ENCODE results near the gene CD2AP. TPM values are rescaled to one million over a fixed set of nuclear protein-coding genes. Genes with fewer than 3 reads are reported as not detected.
"Not testable (repeated sequence)": the region's sequence is repeated elsewhere in the genome, so short reads cannot be mapped to it uniquely, and the experiment has no call there.

CD2AP gene
- total RNA-seq = 10 to 100 TPM in 4 of 8 experiments, 1 to 10 TPM in 4; 6.3 to 49.9 (median 11.2) TPM

GRCh38 chr6:47477497-47478232 lies at the start of gene CD2AP:
Gene CD2AP (plus strand): TSS chr6:47477789. CDS start chr6:47478245, 456 bp downstream.
- Histone ChIP-seq H3K4me1 (replicated peaks in 1 of 2) (peaks cover 0 to 18% of the 10 kb centered on the region in 2 donors), H3K4me3 (peak within 1 kb of the TSS; percentile 80 to 99 (median 85)), H3K27ac (peak within 1 kb of the TSS; percentile 86 to 91)
- WGBS, 10 experiments = 0% methylated on average over 1 to 4 of the region's 83 CpGs; no CpG with 5 or more reads in 8 of the 10 experiments
- in situ Hi-C loops (cut with MboI; ENCODE audit: low pct_unique_long_range_greater_than_20kb in 2 of 9, low sequenced_read_pairs in 9 of 9, unreplicated experiment in 9 of 9) = no loop called here
- peak; percentile 79 to 92 (median 90) for ATAC-seq (replicated peaks in 6 of 8)

GRCh38 chr6:47428288-47428687 lies 49.3 kb upstream of the CD2AP start:
- H3K4me1 ChIP-seq (replicated peaks in 1 of 2) = no peaks in the 10 kb centered on the region
- in situ Hi-C loops (cut with MboI; ENCODE audit: low pct_unique_long_range_greater_than_20kb in 2 of 9, low sequenced_read_pairs in 9 of 9, unreplicated experiment in 9 of 9) = no loop called here
- no peak overlapping the region for H3K4me3 ChIP-seq
- 0 to 93% (median 64%) methylated on average over 1 to 2 of the region's 2 CpGs; no CpG with 5 or more reads in 6 of the 10 experiments for WGBS, 10 experiments
- no peak for ATAC-seq (replicated peaks in 6 of 8)
- no peak overlapping the region for H3K27ac ChIP-seq

- no peak overlapping the region for H3K4me3 ChIP-seq
- in situ Hi-C loops (cut with MboI; ENCODE audit: low pct_unique_long_range_greater_than_20kb in 2 of 9, low sequenced_read_pairs in 9 of 9, unreplicated experiment in 9 of 9) = no loop called here
- no peak for ATAC-seq (replicated peaks in 6 of 8)
- WGBS, 10 experiments = 25 to 83% (median 42%) methylated on average over 1 to 2 of the region's 2 CpGs; no CpG with 5 or more reads in 2 of the 10 experiments
- H3K4me1 ChIP-seq (replicated peaks in 1 of 2) = no peaks in the 10 kb centered on the region
- H3K27ac ChIP-seq = no peak overlapping the region
Measured at GRCh38 chr6:47428746-47429664, 48.6 kb upstream of the CD2AP start.

GRCh38 chr6:47434372-47435253 lies 43.0 kb upstream of the CD2AP start:
- in situ Hi-C loops (cut with MboI; ENCODE audit: low pct_unique_long_range_greater_than_20kb in 2 of 9, low sequenced_read_pairs in 9 of 9, unreplicated experiment in 9 of 9) = no loop called here
- H3K4me3 ChIP-seq = no peak overlapping the region
- H3K27ac ChIP-seq = no peak overlapping the region
- ATAC-seq (replicated peaks in 6 of 8) = peak in 1 of 8 experiments; percentile 38
- H3K4me1 ChIP-seq (replicated peaks in 1 of 2) = no peaks in the 10 kb centered on the region
- WGBS, 10 experiments = 0 to 89% (median 52%) methylated on average over 1 to 2 of the region's 2 CpGs; no CpG with 5 or more reads in 2 of the 10 experiments

- in situ Hi-C loops (cut with MboI; ENCODE audit: low pct_unique_long_range_greater_than_20kb in 2 of 9, low sequenced_read_pairs in 9 of 9, unreplicated experiment in 9 of 9) = no loop called here
- Histone ChIP-seq H3K27ac (no peak overlapping the region), H3K4me3 (no peak overlapping the region), H3K4me1 (replicated peaks in 1 of 2) (no peaks in the 10 kb centered on the region)
- WGBS, 10 experiments = 50 to 100% (median 90%) methylated on average over 1 to 2 of the region's 2 CpGs; no CpG with 5 or more reads in 3 of the 10 experiments
- no peak for ATAC-seq (replicated peaks in 6 of 8)
Measured at GRCh38 chr6:47435254-47435612, 42.4 kb upstream of the CD2AP start.

- in situ Hi-C loops (cut with MboI; ENCODE audit: low pct_unique_long_range_greater_than_20kb in 2 of 9, low sequenced_read_pairs in 9 of 9, unreplicated experiment in 9 of 9) = no loop called here
- 46 to 100% (median 77%) methylated on average over 1 to 4 of the region's 4 CpGs; no CpG with 5 or more reads in 2 of the 10 experiments for WGBS, 10 experiments
- no peak overlapping the region for H3K27ac ChIP-seq
Measured at GRCh38 chr6:47437592-47437991, 40.0 kb upstream of the CD2AP start.

GRCh38 chr6:47438481-47439347 lies 38.9 kb upstream of the CD2AP start:
- 10 to 98% (median 74%) methylated on average over 1 to 6 of the region's 8 CpGs; no CpG with 5 or more reads in 3 of the 10 experiments for WGBS, 10 experiments
- in situ Hi-C loops (cut with MboI; ENCODE audit: low pct_unique_long_range_greater_than_20kb in 2 of 9, low sequenced_read_pairs in 9 of 9, unreplicated experiment in 9 of 9) = no loop called here
- Histone ChIP-seq H3K27ac (no peak overlapping the region), H3K4me1 (replicated peaks in 1 of 2) (no peaks in the 10 kb centered on the region), H3K4me3 (no peak overlapping the region)
- peak in 1 of 8 experiments; percentile 67 for ATAC-seq (replicated peaks in 6 of 8)

More at GRCh38 chr6:47437592-47437991, 40.0 kb upstream of the CD2AP start:
- H3K4me1 ChIP-seq (replicated peaks in 1 of 2) = no peaks in the 10 kb centered on the region
- H3K4me3 ChIP-seq = no peak overlapping the region
- ATAC-seq (replicated peaks in 6 of 8) = no peak

- no peak overlapping the region for H3K4me3 ChIP-seq
- ATAC-seq (replicated peaks in 6 of 8) = no peak
- WGBS, 10 experiments = 23 to 100% (median 79%) methylated on average over 1 to 2 of the region's 2 CpGs; no CpG with 5 or more reads in 1 of the 10 experiments
- H3K27ac ChIP-seq = no peak overlapping the region
- in situ Hi-C loops (cut with MboI; ENCODE audit: low pct_unique_long_range_greater_than_20kb in 2 of 9, low sequenced_read_pairs in 9 of 9, unreplicated experiment in 9 of 9) = no loop called here
- no peaks in the 10 kb centered on the region for H3K4me1 ChIP-seq (replicated peaks in 1 of 2)
Measured at GRCh38 chr6:47439348-47439668, 38.3 kb upstream of the CD2AP start.

GRCh38 chr6:47440719-47441118 lies 36.9 kb upstream of the CD2AP start:
- Histone ChIP-seq H3K27ac (no peak overlapping the region), H3K4me1 (replicated peaks in 1 of 2) (no peaks in the 10 kb centered on the region), H3K4me3 (no peak overlapping the region)
- in situ Hi-C loops (cut with MboI; ENCODE audit: low pct_unique_long_range_greater_than_20kb in 2 of 9, low sequenced_read_pairs in 9 of 9, unreplicated experiment in 9 of 9) = no loop called here
- WGBS, 10 experiments = 50 to 90% (median 77%) methylated on average over 1 to 3 of the region's 3 CpGs; no CpG with 5 or more reads in 3 of the 10 experiments
- peak in 2 of 8 experiments; percentile 20 to 35 for ATAC-seq (replicated peaks in 6 of 8)

GRCh38 chr6:47444964-47445363 lies 32.6 kb upstream of the CD2AP start:
- in situ Hi-C loops (cut with MboI; ENCODE audit: low pct_unique_long_range_greater_than_20kb in 2 of 9, low sequenced_read_pairs in 9 of 9, unreplicated experiment in 9 of 9); H3K27ac ChIP-seq; H3K4me1 ChIP-seq (replicated peaks in 1 of 2); H3K4me3 ChIP-seq; ATAC-seq (replicated peaks in 6 of 8): not testable (repeated sequence)
- WGBS, 10 experiments = 8 to 100% (median 81%) methylated on average over 1 to 3 of the region's 3 CpGs; no CpG with 5 or more reads in 2 of the 10 experiments

- H3K27ac ChIP-seq = no peak overlapping the region
- H3K4me3 ChIP-seq = no peak overlapping the region
- WGBS, 10 experiments = 0 to 62% (median 33%) methylated on average over 1 to 3 of the region's 3 CpGs; no CpG with 5 or more reads in 1 of the 10 experiments
- ATAC-seq (replicated peaks in 6 of 8) = peak in 2 of 8 experiments; percentile 27 to 51
- in situ Hi-C loops (cut with MboI; ENCODE audit: low pct_unique_long_range_greater_than_20kb in 2 of 9, low sequenced_read_pairs in 9 of 9, unreplicated experiment in 9 of 9) = no loop called here
- H3K4me1 ChIP-seq (replicated peaks in 1 of 2) = no peaks in the 10 kb centered on the region
Measured at GRCh38 chr6:47446669-47447330, 30.8 kb upstream of the CD2AP start.

All from motor neuron (in vitro differentiated cells).